H9 (cell line): ENCODE results near the gene LYZL6. TPM values are rescaled to one million over a fixed set of nuclear protein-coding genes. Genes with fewer than 3 reads are reported as not detected.

Source experiments
- DNase-seq: peaks from one replicate; pipeline ENCODE4 v3.0.0-alpha.2; 2017
- H2AFZ ChIP-seq: one replicate; pipeline ENCODE4 v1.6.1; 2013; ENCODE audit warnings: mild to moderate bottlenecking, low read length, control low read depth, moderate library complexity
- H2AK5ac ChIP-seq: 2 replicates; pipeline ENCODE4 v1.6.1; 2013; ENCODE audit warnings: low read length, control low read depth, mixed read lengths; ENCODE audit not compliant: insufficient read length
- H2BK120ac ChIP-seq: one replicate; pipeline ENCODE4 v1.6.1; 2013; ENCODE audit warnings: low read depth, mild to moderate bottlenecking, low read length, control low read depth, inconsistent platforms; ENCODE audit not compliant: poor library complexity, severe bottlenecking
- H2BK12ac ChIP-seq: 2 replicates; pipeline ENCODE4 v1.6.1; 2013; ENCODE audit warnings: low read length, control low read depth, mixed read lengths, low read depth; ENCODE audit not compliant: insufficient read length
- H2BK15ac ChIP-seq: 2 replicates; pipeline ENCODE4 v1.6.1; 2013; ENCODE audit warnings: low read depth, low read length, control low read depth
- H2BK20ac ChIP-seq: one replicate; pipeline ENCODE4 v1.6.1; 2013; ENCODE audit warnings: low read depth, mild to moderate bottlenecking, low read length, control low read depth, inconsistent platforms; ENCODE audit not compliant: poor library complexity, severe bottlenecking
- H2BK5ac ChIP-seq: 2 replicates; pipeline ENCODE4 v1.6.1; 2013; ENCODE audit warnings: low read length, control low read depth, mixed read lengths; ENCODE audit not compliant: insufficient read length
- H3K14ac ChIP-seq: 2 replicates; pipeline ENCODE4 v1.6.1; 2013; ENCODE audit warnings: low read length, control low read depth; ENCODE audit not compliant: insufficient read depth
- H3K18ac ChIP-seq: 2 replicates; pipeline ENCODE4 v1.6.1; 2013; ENCODE audit warnings: low read depth, mild to moderate bottlenecking, mixed read lengths, low read length, control low read depth; ENCODE audit not compliant: insufficient read length
- H3K23ac ChIP-seq: 2 replicates; pipeline ENCODE4 v1.6.1; 2013; ENCODE audit warnings: low read length, control low read depth, mixed read lengths, low read depth; ENCODE audit not compliant: insufficient read length
- H3K23me2 ChIP-seq: 2 replicates; pipeline ENCODE4 v1.6.1; 2013; ENCODE audit warnings: low read depth, mild to moderate bottlenecking, mixed read lengths, low read length, control low read depth; ENCODE audit not compliant: insufficient read length, poor library complexity, severe bottlenecking
- H3K27ac ChIP-seq: 2 replicates; pipeline ENCODE4 v1.5.1; 2013; ENCODE audit warnings: low read length, control low read depth, mixed read lengths, low read depth; ENCODE audit not compliant: insufficient read length
- H3K27me3 ChIP-seq: 2 replicates; pipeline ENCODE4 v1.6.1; 2013; ENCODE audit warnings: low read length, control low read depth, inconsistent platforms; ENCODE audit not compliant: insufficient read depth
- H3K4ac ChIP-seq: 2 replicates; pipeline ENCODE4 v1.6.1; 2013; ENCODE audit warnings: low read depth, mild to moderate bottlenecking, control low read depth, inconsistent platforms, low read length, moderate library complexity
- H3K4me1 ChIP-seq: 2 replicates; pipeline ENCODE4 v1.6.1; 2013; ENCODE audit warnings: low read length, control low read depth, inconsistent platforms; ENCODE audit not compliant: insufficient read depth
- H3K4me2 ChIP-seq: 2 replicates; pipeline ENCODE4 v1.6.1; 2013; ENCODE audit warnings: low read length, control low read depth, mixed read lengths; ENCODE audit not compliant: insufficient read length, insufficient read depth
- H3K56ac ChIP-seq: 2 replicates; pipeline ENCODE4 v1.6.1; 2013; ENCODE audit warnings: low read depth, mild to moderate bottlenecking, mixed read lengths, low read length, control low read depth; ENCODE audit not compliant: insufficient read length
- H3K79me1 ChIP-seq: 2 replicates; pipeline ENCODE4 v1.6.1; 2013; ENCODE audit warnings: low read depth, mild to moderate bottlenecking, moderate library complexity, low read length, control low read depth, inconsistent platforms; ENCODE audit not compliant: insufficient read depth, poor library complexity, severe bottlenecking
- H3K79me2 ChIP-seq: 2 replicates; pipeline ENCODE4 v1.6.1; 2013; ENCODE audit warnings: low read length, control low read depth, inconsistent platforms; ENCODE audit not compliant: insufficient read depth
- H3K9ac ChIP-seq: 2 replicates; pipeline ENCODE4 v1.6.1; 2013; ENCODE audit warnings: low read length, control low read depth, mixed read lengths; ENCODE audit not compliant: insufficient read length; ENCODE audit errors: extremely low read depth
- H3K9me3 ChIP-seq: one replicate; pipeline ENCODE4 v1.6.1; 2013; ENCODE audit warnings: low read depth, low read length, inconsistent platforms; ENCODE audit not compliant: control insufficient read depth
- H3T11ph ChIP-seq: one replicate; pipeline ENCODE4 v1.6.1; 2013; ENCODE audit warnings: mild to moderate bottlenecking, low read length, control low read depth, inconsistent platforms
- H4K20me1 ChIP-seq: one replicate; pipeline ENCODE4 v1.6.1; 2013; ENCODE audit not compliant: control insufficient read depth, insufficient read length, insufficient read depth
- H4K5ac ChIP-seq: 2 replicates; pipeline ENCODE4 v1.6.1; 2013; ENCODE audit warnings: low read depth, mild to moderate bottlenecking, mixed read lengths, low read length, control low read depth; ENCODE audit not compliant: insufficient read length
- H4K8ac ChIP-seq: replicated peaks from 2 replicates; pipeline ENCODE4 v1.6.1; 2013; ENCODE audit warnings: low read length, control low read depth, mixed read lengths, low read depth; ENCODE audit not compliant: insufficient read length
- H4K91ac ChIP-seq: 2 replicates; pipeline ENCODE4 v1.6.1; 2013; ENCODE audit warnings: low read depth, mild to moderate bottlenecking, moderate library complexity, mixed read lengths, low read length, control low read depth; ENCODE audit not compliant: insufficient read length
- H3K27ac Mint-ChIP-seq, 3 experiments: 2 replicates in 2 of 3; 3 replicates in 1 of 3; pipeline ENCODE4 v1.8.0; 2020 to 2021; ENCODE audit warnings: mixed read lengths in 3 of 3, mild to moderate bottlenecking in 1 of 3, moderate library complexity in 1 of 3
- H3K27me3 Mint-ChIP-seq: 2 replicates; pipeline ENCODE4 v1.8.0; 2021; ENCODE audit warnings: low read depth, mild to moderate bottlenecking, moderate library complexity, mixed read lengths
- H3K36me3 Mint-ChIP-seq, 3 experiments: 2 replicates in 2 of 3; 3 replicates in 1 of 3; pipeline ENCODE4 v1.8.0; 2020 to 2021; ENCODE audit warnings: low read depth in 3 of 3, mixed read lengths in 3 of 3; ENCODE audit not compliant: insufficient read depth in 1 of 3
- H3K4me1 Mint-ChIP-seq, 2 experiments: 2 replicates each; pipeline ENCODE4 v1.8.0; 2020; ENCODE audit warnings: mixed read lengths in 2 of 2
- H3K4me3 Mint-ChIP-seq, 2 experiments: 2 replicates in 1 of 2; 3 replicates in 1 of 2; pipeline ENCODE4 v1.8.0; 2020 to 2021; ENCODE audit warnings: mild to moderate bottlenecking in 2 of 2, mixed read lengths in 2 of 2, moderate library complexity in 1 of 2
- H3K9me3 Mint-ChIP-seq, 2 experiments: 2 replicates in 1 of 2; 3 replicates in 1 of 2; pipeline ENCODE4 v1.8.0; 2020; ENCODE audit warnings: mild to moderate bottlenecking in 2 of 2, mixed read lengths in 2 of 2, moderate library complexity in 1 of 2
- WGBS: extraction: QIAGEN DNeasy Blood & Tissue Kit; methylation state at CpG from one replicate; pipeline ENCODE4 v1.1.7; 2013; ENCODE audit warnings: missing lambda C conversion rate, low lambda C conversion rate, mixed read lengths; ENCODE audit not compliant: insufficient read length; ENCODE audit errors: extremely low coverage; 5-methylcytosine and 5-hydroxymethylcytosine counted together
- total RNA-seq: library from RNA; stranded (reverse); gene quantifications from 2 replicates; pipeline ENCODE4 v1.2.1, GENCODE V29; 2021
- TF ChIP-seq, protein P1 (sequence below): fragments of 200-600 bp; sonication (generic); conservative IDR thresholded peaks from 3 replicates; pipeline ENCODE4 v1.8.0; 2021; ENCODE audit warnings: antibody characterized with exemption, mild to moderate bottlenecking

Gene LYZL6
- total RNA-seq, 1 experiment from 2014 or later = not detected

DNA sequence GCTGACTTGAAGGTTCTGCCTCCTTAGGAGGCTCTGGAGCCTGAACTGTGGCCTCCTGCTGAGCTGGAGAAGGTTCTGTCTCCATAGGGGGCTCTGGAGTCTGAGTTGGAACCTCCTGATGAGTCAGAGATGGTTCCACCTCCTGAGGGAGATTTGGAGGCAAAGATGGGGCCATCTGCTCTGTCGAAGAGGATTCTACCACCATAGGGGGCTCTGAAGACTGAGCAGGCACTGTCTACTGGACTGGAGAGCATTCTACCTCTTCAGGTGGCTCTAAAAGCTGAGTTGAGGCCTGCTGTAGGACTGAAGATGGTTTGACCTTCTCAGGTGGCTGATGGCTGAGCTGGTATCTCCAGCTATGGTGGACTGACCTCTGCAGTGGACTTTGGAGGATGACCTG, 29.2 kb downstream of the LYZL6 start:
- H4K91ac ChIP-seq = no peak overlapping the region
- H2BK20ac ChIP-seq = no peak overlapping the region
- H3K18ac ChIP-seq = no peak overlapping the region
- no peak overlapping the region for H2AK5ac ChIP-seq
- no peaks in the 10 kb centered on the region for H3K4me1 Mint-ChIP-seq
- H3K9ac ChIP-seq = no peak overlapping the region
- H4K5ac ChIP-seq = no peak overlapping the region
- H3K27me3 Mint-ChIP-seq = peaks cover 14% of the 10 kb centered on the region
- peaks cover 17 to 54% of the 10 kb centered on the region in 2 experiments for H3K9me3 Mint-ChIP-seq
- no peak overlapping the region for H2BK5ac ChIP-seq
- no peak overlapping the region for H3K27ac Mint-ChIP-seq
- H3K56ac ChIP-seq = no peak overlapping the region
- no peak overlapping the region for H2AFZ ChIP-seq
- no peaks in the 10 kb centered on the region for H3K4me1 ChIP-seq
- H3K4ac ChIP-seq = no peak overlapping the region
- WGBS = no CpG with 5 or more reads among the region's 1 CpG
- H3K4me2 ChIP-seq = no peak overlapping the region
- no peak overlapping the region for H3K23ac ChIP-seq
- H2BK120ac ChIP-seq = no peak overlapping the region
- H2BK12ac ChIP-seq = no peak overlapping the region
- no peak overlapping the region for H3T11ph ChIP-seq
- H3K36me3 Mint-ChIP-seq = peaks cover 3 to 30% (median 18%) of the 10 kb centered on the region in 3 experiments
- H3K27ac ChIP-seq = no peak overlapping the region
- H3K23me2 ChIP-seq = no peaks in the 10 kb centered on the region
- DNase-seq = no peak
- no peak overlapping the region for H4K8ac ChIP-seq
- 0 out of 2 replicates have a peak, but pooled peaks cover 1% of the 10 kb centered on the region for H3K79me2 ChIP-seq
- no peaks in the 10 kb centered on the region for H4K20me1 ChIP-seq
- no peak overlapping the region for H3K14ac ChIP-seq
- H2BK15ac ChIP-seq = no peak overlapping the region
- H3K9me3 ChIP-seq = no peaks in the 10 kb centered on the region
- TF ChIP-seq, protein P1, sequence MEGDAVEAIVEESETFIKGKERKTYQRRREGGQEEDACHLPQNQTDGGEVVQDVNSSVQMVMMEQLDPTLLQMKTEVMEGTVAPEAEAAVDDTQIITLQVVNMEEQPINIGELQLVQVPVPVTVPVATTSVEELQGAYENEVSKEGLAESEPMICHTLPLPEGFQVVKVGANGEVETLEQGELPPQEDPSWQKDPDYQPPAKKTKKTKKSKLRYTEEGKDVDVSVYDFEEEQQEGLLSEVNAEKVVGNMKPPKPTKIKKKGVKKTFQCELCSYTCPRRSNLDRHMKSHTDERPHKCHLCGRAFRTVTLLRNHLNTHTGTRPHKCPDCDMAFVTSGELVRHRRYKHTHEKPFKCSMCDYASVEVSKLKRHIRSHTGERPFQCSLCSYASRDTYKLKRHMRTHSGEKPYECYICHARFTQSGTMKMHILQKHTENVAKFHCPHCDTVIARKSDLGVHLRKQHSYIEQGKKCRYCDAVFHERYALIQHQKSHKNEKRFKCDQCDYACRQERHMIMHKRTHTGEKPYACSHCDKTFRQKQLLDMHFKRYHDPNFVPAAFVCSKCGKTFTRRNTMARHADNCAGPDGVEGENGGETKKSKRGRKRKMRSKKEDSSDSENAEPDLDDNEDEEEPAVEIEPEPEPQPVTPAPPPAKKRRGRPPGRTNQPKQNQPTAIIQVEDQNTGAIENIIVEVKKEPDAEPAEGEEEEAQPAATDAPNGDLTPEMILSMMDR = no peak
- H3K79me1 ChIP-seq = no peaks in the 10 kb centered on the region
- no peaks in the 10 kb centered on the region for H3K27me3 ChIP-seq
- H3K4me3 Mint-ChIP-seq = no peak overlapping the region
